ENCODE measurements around the gene VWF.
"Not testable (repeated sequence)": the region's sequence is repeated elsewhere in the genome, so short reads cannot be mapped to it uniquely, and the experiment has no call there.

VWF gene

DNA sequence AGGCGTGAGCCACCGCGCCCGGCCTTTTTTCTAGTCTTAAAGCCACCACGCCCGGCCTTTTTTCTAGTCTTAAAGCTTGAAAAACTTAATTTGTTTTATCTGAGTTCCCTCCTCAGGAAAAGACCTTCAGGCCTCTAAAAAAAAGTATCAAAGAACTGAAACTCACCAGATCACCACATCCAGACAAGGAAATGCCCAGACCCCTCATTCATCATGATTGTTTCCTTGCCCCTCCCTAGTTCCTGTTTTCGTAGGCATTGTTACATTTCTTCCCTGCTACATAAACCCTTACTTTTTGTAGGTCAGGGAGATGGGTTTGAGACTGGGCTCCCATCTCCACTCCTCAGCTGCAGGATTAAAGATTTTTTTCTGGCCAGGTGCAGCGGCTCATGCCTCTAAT lies 21.1 kb upstream of the VWF start:
- no peak for DNase-seq (ENCODE audit: low read depth in 2 of 2)

DNA sequence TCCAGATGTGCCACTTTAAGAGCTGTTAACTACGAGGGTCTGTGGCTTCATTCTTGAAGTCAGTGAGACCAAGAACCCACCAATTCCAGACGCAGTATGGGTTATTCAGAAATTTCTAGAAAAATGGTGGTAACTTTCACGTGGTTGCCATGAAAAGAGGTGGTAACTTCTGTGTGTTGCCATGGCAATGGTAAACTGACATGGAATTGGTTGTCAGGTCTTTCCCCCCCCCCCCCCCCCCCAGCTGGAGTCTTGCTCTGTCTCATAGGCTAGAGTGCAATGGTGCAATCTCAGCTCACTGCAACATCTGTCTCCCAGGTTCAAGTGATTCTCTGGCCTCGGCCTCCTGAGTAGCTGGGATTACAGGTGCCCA lies 18.8 kb upstream of the VWF start:
- no peak for DNase-seq (ENCODE audit: low read depth in 2 of 2)

DNA sequence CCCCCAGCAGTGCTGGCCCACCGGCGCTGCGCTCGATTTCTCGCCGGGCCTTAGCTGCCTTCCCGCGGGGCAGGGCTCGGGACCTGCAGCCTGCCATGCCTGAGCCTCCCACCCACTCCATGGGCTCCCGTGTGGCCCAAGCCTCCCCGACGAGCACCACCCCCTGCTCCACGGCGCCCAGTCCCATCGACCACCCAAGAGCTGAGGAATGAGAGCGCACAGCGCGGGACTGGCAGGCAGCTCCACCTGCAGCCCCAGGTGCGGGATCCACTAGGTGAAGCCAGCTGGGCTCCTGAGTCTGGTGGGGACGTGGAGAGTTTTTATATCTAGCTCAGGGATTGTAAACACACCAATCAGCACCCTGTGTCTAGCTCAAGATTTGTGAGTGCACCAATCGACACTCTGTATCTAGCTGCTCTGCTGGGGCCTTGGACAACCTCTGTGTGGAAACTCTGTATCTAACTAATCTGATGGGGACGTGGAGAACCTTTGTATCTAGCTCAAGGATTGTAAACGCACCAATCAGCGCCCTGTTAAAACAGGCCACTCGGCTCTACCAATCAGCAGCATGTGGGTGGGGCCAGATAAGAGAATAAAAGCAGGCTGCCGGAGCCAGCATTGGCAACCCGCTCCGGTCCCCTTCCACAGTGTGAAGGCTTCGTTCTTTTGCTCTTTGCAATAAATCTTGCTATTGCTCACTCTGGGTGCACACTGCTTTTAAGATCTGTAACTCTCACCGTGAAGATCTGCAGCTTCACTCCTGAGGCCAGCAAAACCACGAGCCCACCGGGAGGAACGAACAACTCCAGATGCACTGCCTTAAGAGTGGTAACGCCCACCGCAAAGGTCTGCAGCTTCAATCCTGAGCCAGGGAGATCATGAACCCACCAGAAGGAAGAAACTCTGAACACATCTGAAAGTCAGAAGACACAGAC lies 18.2 kb upstream of the VWF start:
- not testable (repeated sequence) for DNase-seq (ENCODE audit: low read depth in 2 of 2)

DNA sequence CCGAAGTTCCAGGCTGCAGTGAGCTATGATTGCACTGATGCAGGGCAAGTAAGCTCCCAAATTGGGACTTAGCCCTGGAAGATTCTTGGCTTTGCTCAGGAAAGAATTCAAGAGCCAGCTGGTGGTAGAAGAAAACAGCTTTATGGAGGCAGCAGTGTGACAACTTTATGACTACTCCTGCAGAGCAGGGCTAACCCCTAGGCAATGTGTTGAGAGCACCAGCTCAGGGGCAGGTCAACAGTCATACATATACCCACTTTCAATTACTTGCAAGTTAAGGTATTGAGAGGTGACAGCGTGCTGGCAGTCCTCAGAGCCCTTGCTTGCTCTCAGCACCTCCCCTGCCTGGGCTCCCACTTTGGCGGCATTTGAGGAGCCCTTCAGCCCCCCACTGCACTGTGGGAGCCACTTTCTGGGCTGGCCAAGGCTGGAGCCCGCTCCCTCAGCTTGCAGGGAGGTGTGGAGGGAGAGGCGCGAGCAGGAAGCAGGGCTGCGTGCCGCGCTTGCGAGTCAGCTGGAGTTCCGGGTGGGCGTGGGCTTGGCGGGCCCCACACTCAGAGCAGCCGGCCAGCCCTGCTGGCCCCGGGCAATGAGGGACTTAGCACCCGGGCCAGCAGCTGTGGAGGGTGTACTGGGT lies 17.4 kb upstream of the VWF start:
- not testable (repeated sequence) for DNase-seq (ENCODE audit: low read depth in 2 of 2)

DNA sequence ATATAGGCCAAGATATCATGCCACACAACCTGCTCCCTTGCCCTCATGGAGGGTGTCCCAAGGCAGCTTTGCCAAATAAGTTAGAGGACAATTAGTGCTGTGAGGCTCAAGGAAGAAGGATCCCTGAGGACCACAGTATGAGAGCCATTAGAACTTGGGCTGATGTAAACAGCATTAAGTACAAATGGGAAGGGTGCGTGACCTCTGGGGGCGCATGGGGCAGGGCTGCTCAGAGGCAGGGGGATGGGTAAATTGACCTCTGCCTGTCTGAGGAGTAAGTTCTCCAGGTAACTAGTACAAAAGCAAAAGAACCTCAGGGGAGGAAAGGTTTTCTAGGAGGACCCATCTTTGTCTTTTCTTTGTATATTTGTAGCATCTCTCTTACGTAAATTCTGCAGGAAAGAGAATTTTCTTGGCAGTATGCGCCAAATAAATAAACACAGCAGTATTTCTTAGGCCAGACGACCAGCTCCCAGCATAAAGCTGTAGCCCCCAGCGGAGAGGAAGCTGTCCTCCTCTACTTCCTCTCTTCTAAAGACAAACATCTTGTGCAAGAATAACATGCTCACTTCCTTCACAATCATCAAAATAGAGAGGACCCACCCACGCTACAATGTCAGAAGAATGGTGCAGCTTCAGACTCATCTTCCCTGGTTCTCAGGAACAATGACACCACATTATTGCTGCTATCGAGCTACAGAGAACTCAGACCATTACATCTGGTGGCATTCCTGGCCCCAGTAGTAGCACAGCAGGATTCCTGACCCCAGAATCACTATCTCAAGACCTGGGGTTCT lies 16.4 kb upstream of the VWF start:
- DNase-seq (ENCODE audit: low read depth in 2 of 2), result peak; percentile 10 to 31

DNA sequence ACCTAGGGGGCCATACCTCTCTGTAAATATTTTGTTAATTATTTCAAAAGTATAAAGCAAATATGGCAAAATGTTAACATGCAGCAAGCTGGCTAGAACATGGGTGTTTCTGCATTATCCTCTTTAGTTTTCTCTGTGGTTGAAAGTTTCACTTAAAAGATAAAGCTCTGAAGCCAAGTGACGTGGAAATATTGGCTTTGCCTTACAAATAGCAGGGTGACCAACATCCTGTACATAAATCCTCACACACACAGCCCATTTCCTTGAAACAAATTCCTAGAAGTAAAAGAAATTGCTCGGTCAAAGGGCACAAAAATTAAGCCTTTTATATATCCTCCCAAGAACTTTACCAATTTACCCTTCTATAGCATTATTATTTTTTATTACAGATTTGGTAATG lies 10.6 kb upstream of the VWF start:
- no peak for DNase-seq (ENCODE audit: low read depth in 2 of 2)

DNA sequence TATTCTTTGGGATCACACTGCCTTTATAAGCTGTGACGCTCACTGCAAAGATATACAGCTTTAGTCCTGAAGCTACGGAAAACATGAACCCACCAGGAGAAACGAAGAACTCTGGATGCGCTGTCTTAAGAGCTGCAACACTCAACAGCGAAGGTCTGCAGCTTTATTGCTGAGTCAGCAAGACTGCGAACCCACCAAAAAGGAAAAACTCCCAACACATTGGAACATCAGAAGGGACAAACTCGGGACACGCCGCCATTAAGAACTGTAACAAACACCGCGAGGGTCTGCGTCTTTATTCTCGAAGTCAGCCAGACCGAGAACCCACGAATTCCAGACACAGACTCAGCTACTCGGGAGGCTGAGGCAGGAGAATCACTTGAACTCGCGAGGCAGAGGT lies 9.2 kb upstream of the VWF start:
- DNase-seq (ENCODE audit: low read depth in 2 of 2), result no peak

DNA sequence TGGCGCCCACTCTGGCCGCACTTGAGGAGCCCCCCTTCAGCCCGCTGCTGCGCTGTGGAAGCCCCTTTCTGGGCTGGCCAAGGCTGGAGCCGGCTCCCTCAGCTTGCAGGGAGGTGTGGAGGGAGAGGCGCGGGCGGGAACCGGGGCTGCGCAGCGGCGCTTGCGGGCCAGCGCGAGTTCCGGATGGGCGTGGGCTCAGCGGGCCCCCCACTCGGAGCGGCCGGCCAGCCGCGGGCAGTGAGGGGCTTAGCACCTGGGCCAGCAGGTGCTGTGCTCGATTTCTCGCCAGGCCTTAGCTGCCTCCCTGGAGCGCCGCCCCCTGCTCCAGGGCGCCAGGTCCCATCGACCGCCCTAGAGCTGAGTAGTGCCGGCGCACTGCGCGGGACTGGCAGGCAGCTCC lies 8.0 kb upstream of the VWF start:
- DNase-seq (ENCODE audit: low read depth in 2 of 2), result no peak

DNA sequence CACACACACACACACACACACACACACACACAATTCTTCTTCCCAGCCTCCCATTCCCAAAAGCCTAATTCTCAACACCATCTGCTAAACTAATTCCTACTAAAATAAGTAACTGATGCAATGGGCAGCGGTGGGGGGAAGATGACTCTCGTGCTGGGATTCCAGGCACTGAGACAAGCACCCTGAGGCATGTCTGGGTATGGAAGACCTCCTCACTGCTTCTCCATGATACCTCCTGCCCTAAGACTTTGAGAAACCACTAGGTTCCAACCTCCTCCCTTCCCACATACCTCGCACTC lies 789 bp upstream of the VWF start:
- DNase-seq (ENCODE audit: low read depth in 2 of 2), result no peak

DNA sequence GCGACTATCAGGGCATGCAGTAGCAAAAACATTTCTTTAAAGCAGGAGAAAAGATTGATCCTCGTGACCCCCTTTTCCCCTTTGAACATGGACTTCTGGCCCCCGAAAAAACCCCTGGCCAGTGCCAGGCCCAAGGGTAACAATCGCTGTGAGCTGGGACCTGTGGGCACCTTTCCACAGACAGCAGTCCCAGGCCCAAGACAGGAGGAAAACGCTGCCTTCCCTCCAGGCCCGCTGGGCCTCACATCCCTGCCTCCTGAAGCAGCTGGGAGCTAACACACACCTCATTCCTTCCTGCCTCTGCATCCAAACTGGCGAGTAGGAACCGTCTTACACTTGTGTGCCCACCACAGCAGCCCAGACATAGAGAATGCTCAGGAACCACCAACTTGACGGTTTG lies 1.2 kb downstream of the VWF start:
- no peak for DNase-seq (ENCODE audit: low read depth in 2 of 2)

DNA sequence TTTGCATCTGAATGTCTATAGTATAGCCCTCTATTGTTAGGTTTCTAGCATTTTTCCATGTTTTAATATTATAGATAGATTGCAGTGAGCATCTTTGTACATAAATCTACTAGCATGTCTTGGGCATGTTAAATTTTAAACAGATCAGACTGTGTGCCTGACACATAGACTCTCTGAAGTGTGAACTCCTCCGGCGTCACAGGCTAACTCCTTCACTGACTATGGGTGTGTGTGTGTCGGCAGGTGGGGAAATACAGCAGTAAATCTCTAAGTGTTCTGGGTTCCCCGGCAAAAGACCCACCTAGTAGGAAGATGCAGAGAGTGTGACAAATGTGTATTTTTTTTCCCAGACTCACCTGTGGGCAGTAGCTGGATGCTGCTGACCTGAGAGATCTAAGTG lies 2.3 kb downstream of the VWF start:
- DNase-seq (ENCODE audit: low read depth in 2 of 2), result no peak

DNA sequence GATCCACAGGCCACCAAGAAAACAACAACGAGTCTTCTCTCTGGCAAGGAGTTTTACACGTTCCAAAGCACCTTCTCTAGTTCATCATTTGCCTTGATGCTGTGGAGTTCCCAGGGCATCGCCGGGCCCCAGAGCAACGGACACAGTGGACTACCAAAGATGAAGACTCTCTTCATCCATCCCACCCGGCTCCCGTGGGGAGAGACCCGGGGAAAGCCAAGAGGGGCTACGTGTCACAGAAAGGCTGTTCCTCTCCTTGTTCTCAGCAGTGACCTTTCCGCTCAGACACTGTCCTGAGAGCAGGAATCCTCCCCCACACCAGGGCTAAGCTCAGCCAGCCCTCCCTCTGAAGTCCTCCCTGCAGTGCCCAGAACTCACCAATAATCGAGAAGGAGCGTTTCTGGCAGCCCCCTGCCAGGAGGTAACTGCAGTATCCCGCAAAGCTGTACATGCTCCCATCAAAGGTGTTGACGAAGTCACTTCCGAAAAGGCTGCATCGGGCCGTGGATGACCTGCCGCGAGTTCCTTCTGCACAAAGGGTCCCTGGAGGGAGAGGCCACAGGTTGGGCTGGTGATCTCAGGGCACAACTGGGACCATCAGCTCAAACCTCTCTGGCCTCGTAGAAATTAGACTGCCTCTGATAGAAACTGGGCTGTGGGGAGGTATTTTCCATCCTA lies 3.5 kb downstream of the VWF start:
- no peak for DNase-seq (ENCODE audit: low read depth in 2 of 2)

DNA sequence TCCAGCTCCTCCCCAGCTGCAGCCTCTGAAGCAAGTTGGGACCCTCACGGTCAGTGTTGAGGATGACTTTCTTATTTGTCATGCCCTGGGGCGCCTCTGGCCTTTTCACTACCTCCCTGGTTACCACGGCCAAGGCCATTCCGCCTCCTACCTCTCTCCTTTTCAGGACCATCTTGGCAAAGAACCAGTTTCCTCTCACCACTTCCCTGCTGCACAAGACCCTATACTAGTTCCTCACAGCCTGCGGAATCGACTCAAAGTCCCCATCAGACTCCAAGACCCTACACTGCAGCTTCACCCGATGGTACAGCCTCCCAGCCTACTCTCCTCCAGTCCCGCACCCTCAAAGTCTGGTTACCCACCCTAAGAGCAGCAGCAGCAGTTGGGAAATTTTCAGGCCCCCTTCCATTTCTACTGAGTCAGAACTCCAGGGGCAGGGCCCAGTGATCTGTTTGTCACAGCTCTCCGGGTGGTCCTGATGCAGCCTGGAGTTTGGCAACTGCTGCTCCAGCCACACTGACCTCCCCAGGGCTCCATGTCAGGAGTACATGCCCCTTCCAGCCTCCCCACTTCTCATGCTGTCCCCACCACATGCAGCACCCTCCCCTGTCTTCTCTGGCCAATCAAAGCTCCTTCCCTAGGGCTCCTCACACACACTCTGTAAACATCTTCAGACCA lies 5.4 kb downstream of the VWF start:
- no peak for DNase-seq (ENCODE audit: low read depth in 2 of 2)

DNA sequence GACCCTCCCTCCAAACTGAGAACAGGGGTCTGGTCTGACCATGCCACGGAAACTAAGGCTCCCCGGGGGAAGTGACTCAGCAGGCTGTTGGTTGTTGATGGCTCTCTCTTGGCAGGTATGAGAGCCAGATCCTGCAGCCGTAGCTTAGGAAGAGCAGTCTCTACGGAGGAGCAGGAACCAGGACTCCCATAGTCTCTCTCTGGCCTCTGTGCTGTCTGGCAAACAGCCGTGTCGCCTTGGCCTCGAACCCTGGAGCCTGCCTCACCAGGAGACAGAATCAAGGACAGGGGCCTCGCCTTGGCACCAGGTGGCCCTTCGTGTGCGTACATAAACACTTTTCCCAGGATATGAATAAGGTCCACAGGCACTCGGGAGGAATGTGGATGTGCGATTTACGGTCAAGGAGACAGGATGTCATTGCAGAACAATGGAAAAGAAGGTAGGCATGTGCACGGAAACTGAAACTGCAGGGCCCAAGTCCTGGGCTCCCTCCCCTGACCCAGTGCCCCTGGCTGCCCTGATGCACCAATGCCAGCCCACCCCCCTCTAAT lies 7.9 kb downstream of the VWF start:
- DNase-seq (ENCODE audit: low read depth in 2 of 2), result no peak

DNA sequence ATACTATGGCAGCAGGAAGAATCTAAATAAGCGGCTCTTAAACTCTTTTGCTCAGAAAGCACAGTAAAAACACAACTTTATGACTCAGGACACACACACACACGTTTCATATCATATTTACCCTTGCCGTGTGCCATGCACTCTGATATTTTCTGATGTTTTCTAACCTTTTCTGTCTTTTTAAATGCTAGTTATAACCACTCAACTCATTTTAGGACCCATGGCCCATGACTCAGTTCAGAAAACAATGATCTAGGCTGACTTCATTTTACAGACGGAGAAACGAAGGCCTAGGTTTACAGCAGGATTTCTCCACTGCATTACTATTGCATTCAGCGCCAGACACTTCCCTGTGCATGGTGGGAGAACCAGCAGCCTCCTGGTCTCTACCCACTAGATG lies 9.1 kb downstream of the VWF start:
- DNase-seq (ENCODE audit: low read depth in 2 of 2), result no peak

DNA sequence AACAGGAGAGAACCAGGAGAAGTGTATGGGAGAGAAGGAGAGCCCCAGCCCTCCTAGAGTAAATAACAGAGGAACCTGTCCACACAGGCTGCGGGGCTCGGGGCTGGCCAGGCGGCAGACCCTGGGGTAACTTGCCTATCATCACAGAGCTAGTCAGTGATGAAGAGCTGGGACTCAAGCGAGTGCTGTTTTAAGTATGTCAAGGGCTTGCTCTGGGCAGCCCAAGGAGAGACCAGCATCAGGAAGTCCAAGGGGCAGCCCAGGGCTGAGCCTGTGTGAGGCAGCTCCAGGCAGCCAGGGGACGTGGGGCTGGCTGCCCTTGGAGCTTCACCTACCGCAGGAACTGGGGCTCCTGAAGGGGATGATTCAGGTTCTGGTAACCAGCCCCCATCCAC lies 10.0 kb downstream of the VWF start:
- DNase-seq (ENCODE audit: low read depth in 2 of 2), result no peak

DNA sequence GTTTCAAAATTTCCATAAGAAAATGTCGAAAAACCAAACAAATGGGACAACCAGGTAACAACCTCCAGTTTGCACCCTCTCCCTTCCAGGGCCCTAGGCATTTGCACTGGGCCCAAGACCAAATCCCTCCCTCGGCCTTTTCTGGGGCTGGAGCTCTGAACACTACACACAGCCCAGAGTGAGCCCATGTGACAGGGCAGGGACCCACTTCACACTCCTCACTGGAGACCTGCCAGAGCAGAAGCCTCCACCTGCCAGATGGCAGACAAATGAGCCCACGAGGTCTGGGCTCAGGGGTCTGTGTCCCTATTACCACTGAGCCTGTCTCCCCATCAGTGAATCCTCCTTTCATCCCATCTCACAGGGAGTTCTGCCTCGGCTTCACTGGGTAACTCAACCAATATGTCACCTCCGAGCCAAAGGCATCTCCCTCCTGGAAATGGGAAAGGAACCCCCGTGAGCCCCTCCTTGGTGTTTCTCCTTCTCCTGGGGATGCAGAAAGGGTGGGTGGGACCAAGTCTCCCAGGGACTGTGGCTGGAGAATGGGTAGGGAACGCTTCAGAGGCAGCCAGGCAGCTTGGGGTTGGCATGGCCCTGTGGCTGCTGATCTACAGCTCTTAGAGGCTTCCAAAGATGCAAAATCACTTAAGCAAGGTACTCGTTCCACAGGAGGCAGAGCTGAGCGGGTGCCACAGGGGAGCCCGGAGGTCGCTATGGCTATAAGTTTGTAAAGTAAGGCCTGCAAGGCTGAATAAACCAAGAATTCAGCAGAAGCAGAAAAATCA lies 10.6 kb downstream of the VWF start:
- no peak for DNase-seq (ENCODE audit: low read depth in 2 of 2)

DNA sequence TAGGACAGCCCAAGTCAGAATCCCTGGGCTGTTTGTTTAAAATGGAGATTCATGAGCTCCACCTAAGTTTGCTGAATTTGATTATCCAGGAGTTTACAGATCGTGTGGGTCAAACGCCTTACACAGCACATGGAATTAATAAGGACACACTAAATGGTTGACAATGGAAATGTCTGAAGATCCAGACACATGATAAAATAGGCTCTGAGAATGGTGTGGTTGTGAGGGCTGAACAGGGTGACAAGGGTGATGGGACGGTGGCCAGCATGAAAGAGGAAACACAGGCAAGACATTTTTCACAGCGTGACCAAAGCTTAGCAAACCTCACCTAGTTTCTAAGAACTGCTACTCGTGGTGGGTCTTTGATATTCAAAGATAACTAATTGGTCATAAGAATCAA lies 12.5 kb downstream of the VWF start:
- no peak for DNase-seq (ENCODE audit: low read depth in 2 of 2)

DNA sequence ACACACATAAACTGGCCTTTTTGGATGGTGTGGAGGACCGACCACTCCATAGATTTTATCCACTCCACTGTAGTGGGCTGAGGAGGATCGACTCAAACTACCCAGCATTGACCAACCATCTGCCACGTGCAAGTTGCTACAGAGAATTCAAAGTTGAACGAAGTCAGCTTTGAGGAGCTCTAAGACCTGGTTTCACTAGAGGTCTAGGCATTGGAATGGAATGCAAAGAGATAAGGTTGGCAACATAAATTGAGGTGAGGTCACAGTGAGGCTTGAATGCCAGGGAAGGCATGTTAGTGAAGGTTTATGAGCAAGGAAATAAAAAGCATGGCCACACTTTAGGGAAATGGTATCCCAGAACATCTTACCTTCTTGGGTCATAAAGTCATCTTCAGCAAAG lies 14.5 kb downstream of the VWF start:
- no peak for DNase-seq (ENCODE audit: low read depth in 2 of 2)

DNA sequence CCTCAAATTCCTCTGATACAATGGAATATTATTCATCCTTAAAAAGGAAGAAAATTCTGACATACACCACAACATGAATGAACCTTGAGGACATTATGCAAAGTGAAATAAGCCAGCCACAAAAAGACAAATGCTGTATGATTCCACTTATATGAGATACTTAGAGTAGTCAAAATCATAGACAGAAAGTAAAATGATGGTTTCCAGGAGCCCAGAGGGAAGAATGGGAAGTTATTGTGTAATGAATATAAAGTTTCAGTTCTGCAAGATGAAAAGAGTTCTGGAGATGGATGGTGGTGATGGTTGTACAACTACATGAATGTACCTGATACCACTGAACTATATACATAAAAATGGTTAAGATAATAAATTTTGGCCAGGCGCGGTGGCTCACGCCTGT lies 18.3 kb downstream of the VWF start:
- DNase-seq (ENCODE audit: low read depth in 2 of 2), result no peak

DNA sequence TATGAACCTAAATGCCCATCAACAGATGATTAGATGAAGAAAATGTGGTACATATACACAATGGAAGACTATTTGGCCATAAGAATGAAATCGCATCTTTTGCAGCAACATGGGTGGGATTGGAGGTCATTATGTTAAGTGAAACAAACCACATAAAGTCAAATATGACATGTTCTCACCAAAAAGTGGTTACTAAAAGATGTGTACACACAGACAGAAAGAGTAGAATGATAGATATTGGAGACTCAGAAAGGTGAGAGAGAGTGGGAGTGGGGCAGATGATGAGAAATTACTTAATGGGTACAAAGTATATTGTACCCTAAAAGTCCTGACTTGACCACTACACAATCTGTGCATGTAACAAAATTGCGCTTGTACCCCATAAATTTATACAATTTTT lies 19.6 kb downstream of the VWF start:
- no peak for DNase-seq (ENCODE audit: low read depth in 2 of 2)
